Activated B cell treated with CpG ODN at 0.5 μM for 24 hours (primary cell): ENCODE results near the gene RAB3GAP1. TPM values are rescaled to one million over a fixed set of nuclear protein-coding genes. Genes with fewer than 3 reads are reported as not detected.

Experiments
- ATAC-seq: fragments of 200-7000 bp; cut with Tn5 transposase; one replicate; pipeline ENCODE4 v1.10.0; 2021; ENCODE audit warnings: low read depth, mild to moderate bottlenecking, moderate library complexity
- CTCF ChIA-PET: fragments of 350-600 bp; sonication (Branson Sonifier 250); formaldehyde crosslinking; loops from one replicate; lab custom pipeline; 2021; ENCODE audit warnings: antibody characterized with exemption; lab: Charles Lee
- POLR2A ChIA-PET: fragments of 350-600 bp; sonication (Branson Sonifier 250); formaldehyde crosslinking; loops from one replicate; lab custom pipeline; 2021; ENCODE audit warnings: antibody characterized with exemption; lab: Charles Lee
- DNase-seq: peaks from one replicate; pipeline ENCODE4 v3.0.0; 2022
- H3K27ac Mint-ChIP-seq: one replicate; pipeline ENCODE4 v1.8.0; 2020; ENCODE audit warnings: mixed read lengths
- H3K27me3 Mint-ChIP-seq: one replicate; pipeline ENCODE4 v1.8.0; 2021; ENCODE audit warnings: mixed read lengths
- H3K36me3 Mint-ChIP-seq: one replicate; pipeline ENCODE4 v1.8.0; 2021; ENCODE audit warnings: low read depth, mixed read lengths
- H3K4me1 Mint-ChIP-seq: one replicate; pipeline ENCODE4 v1.8.0; 2021; ENCODE audit warnings: mixed read lengths
- H3K4me3 Mint-ChIP-seq: one replicate; pipeline ENCODE4 v1.8.0; 2020; ENCODE audit warnings: mild to moderate bottlenecking, mixed read lengths
- H3K9me3 Mint-ChIP-seq: one replicate; pipeline ENCODE4 v1.8.0; 2020; ENCODE audit warnings: mixed read lengths
- CTCF ChIP-seq: fragments of 200-600 bp; IDR thresholded peaks from one replicate; pipeline ENCODE4 v1.8.0; 2022; ENCODE audit warnings: antibody characterized with exemption, mild to moderate bottlenecking
- intact Hi-C: fragments of 100-400 bp; cut with micrococcal nuclease; formaldehyde crosslinking; loops from one replicate; pipeline ENCODE4 v1.15.1; 2024
- total RNA-seq: library from RNA; stranded (reverse); gene quantifications from 2 replicates; pipeline ENCODE4 v1.2.3, GENCODE V29; 2022

Gene RAB3GAP1
- total RNA-seq, 1 donor from 2014 or later = 51.0 TPM

GRCh38 chr2:135093670-135094330 lies 41.7 kb downstream of the RAB3GAP1 start:
- DNase-seq (no peak), ATAC-seq (no peak)
- Mint-ChIP-seq H3K36me3 (peaks cover 70% of the 10 kb centered on the region), H3K4me1 (no peaks in the 10 kb centered on the region), H3K9me3 (no peaks in the 10 kb centered on the region), H3K27me3 (no peaks in the 10 kb centered on the region), H3K4me3 (no peak overlapping the region), H3K27ac (no peak overlapping the region)
- ChIA-PET CTCF (no interaction called here), POLR2A (no interaction called here)
- intact Hi-C loops = no loop called here
- TF ChIP-seq CTCF = no peak

DNA sequence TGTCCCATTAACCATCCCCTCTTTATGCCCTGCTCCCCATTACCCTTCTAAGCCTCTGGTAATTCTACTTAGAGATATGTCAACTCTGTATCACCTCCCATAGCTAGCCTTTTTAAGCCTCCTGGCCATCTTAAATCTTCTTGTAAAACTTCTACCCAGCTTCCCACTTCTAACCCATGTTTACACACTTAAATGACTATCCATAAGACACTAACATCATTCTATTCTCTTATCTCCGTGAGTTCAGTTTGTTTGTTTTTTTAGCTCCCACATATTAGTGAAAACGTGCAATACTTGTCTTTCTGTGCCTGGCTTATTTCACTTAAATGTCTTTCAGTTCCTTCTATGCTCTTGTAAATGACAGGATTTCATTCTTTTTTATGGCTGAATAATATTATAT lies 42.4 kb downstream of the RAB3GAP1 start:
- no peak overlapping the region for H3K4me3 Mint-ChIP-seq
- CTCF ChIA-PET = no interaction called here
- H3K27ac Mint-ChIP-seq = no peak overlapping the region
- intact Hi-C loops = no loop called here
- H3K9me3 Mint-ChIP-seq = no peaks in the 10 kb centered on the region
- POLR2A ChIA-PET = no interaction called here
- no peaks in the 10 kb centered on the region for H3K27me3 Mint-ChIP-seq
- no peak for TF ChIP-seq CTCF
- H3K36me3 Mint-ChIP-seq = peaks cover 67% of the 10 kb centered on the region
- ATAC-seq (no peak), DNase-seq (no peak)
- no peaks in the 10 kb centered on the region for H3K4me1 Mint-ChIP-seq

DNA sequence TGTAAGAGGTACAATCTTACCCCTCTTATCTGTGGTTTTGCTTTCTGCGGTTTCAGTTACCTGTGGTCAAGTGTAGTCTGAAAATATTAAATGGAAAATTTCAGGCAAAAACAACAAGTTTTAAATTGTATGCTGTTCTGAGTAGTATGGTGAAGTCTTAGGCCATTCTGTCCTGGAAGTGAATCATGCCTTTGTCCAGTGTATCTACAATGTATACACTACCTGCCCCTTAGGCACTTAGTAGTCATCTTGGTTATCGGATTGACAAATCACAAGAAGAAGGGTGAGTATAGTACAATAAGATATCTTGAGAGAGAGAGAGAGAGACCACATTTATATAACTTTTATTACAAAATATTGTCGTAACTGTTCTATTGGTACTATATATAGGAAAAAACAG lies 43.5 kb downstream of the RAB3GAP1 start:
- TF ChIP-seq CTCF = no peak
- ATAC-seq (no peak), DNase-seq (no peak)
- Mint-ChIP-seq H3K27me3 (no peaks in the 10 kb centered on the region), H3K4me3 (no peak overlapping the region), H3K4me1 (no peaks in the 10 kb centered on the region), H3K27ac (no peak overlapping the region), H3K9me3 (no peaks in the 10 kb centered on the region), H3K36me3 (peaks cover 67% of the 10 kb centered on the region)
- CTCF ChIA-PET = no interaction called here
- POLR2A ChIA-PET = no interaction called here
- intact Hi-C loops = no loop called here

DNA sequence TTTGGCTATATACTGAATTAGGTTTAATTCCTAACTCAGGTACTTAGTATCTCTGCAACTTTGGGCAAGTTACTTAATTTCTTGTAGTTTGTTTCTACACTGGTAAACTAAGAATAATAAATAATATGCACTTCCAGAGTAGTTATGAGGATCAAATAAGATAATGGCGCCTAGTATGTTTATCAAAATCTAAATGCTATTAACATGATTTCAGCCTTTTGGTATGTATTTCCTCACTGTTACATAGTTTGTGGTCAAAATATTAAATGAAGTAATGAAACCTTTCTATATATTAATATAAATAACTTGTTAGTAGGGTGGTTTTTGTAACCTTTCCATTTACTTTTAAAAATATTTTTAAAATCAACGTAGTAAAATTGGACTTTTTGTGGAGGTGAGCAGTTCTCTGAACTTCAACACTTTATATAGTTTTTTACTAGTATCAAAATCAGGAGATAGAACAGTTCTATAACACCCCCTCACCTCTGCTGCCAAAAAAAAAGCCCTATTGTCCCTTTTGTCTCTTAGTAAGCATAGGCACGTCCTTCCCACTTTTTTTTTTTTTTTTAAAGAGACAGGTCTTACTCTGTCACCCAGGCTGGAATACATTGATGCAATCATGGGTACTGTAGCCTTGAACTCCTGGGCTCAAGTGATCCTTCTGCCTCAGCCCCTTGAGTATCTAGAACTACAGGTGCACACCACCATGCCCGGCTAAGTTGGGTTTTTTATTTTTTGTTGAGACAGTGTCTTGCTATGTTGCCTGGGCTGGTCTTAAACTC lies 44.8 kb downstream of the RAB3GAP1 start:
- H3K4me3 Mint-ChIP-seq = no peak overlapping the region

More for the DNA sequence above, 44.8 kb downstream of the RAB3GAP1 start:
- no peak for ATAC-seq
- H3K4me1 Mint-ChIP-seq = no peaks in the 10 kb centered on the region
- ChIA-PET CTCF (no interaction called here), POLR2A (no interaction called here)
- intact Hi-C loops = no loop called here
- DNase-seq = no peak
- peaks cover 62% of the 10 kb centered on the region for H3K36me3 Mint-ChIP-seq
- H3K27me3 Mint-ChIP-seq = no peaks in the 10 kb centered on the region
- no peaks in the 10 kb centered on the region for H3K9me3 Mint-ChIP-seq
- H3K27ac Mint-ChIP-seq = no peak overlapping the region
- no peak for TF ChIP-seq CTCF
